HEK293 (cell line): ENCODE results near the gene EEF2.

Source experiments
- ATF2 ChIP-seq: fragments of 450-650 bp; formaldehyde crosslinking; IDR thresholded peaks from 2 replicates; pipeline ENCODE4 v1.5.1; 2016; ENCODE audit warnings: missing biosample characterization, missing genetic modification characterization, low read depth
- BCL6B ChIP-seq: fragments of 450-650 bp; formaldehyde crosslinking; IDR thresholded peaks from 2 replicates; pipeline ENCODE4 v1.5.1; 2017; ENCODE audit warnings: missing biosample characterization, missing genetic modification characterization
- GFI1B ChIP-seq: fragments of 450-650 bp; formaldehyde crosslinking; IDR thresholded peaks from 2 replicates; pipeline ENCODE4 v1.5.1; 2016; ENCODE audit warnings: missing biosample characterization, missing genetic modification characterization
- MEIS1 ChIP-seq: sonication (generic); formaldehyde crosslinking; IDR thresholded peaks from 2 replicates; pipeline ENCODE4 v1.8.1; 2022; ENCODE audit warnings: missing genetic modification reagents, mild to moderate bottlenecking, borderline replicate concordance
- OVOL3 ChIP-seq: fragments of 450-650 bp; formaldehyde crosslinking; IDR thresholded peaks from 2 replicates; pipeline ENCODE4 v1.5.1; 2016; ENCODE audit warnings: missing biosample characterization, missing genetic modification characterization
- SCRT1 ChIP-seq: fragments of 450-650 bp; formaldehyde crosslinking; IDR thresholded peaks from 2 replicates; pipeline ENCODE4 v1.5.1; 2016; ENCODE audit warnings: missing biosample characterization, missing genetic modification characterization, borderline replicate concordance
- SP7 ChIP-seq: fragments of 450-650 bp; formaldehyde crosslinking; IDR thresholded peaks from 2 replicates; pipeline ENCODE4 v1.5.1; 2016; ENCODE audit warnings: missing biosample characterization, missing genetic modification characterization
- ZFHX2 ChIP-seq: fragments of 450-650 bp; formaldehyde crosslinking; conservative IDR thresholded peaks from 2 replicates; pipeline ENCODE4 v1.5.1; 2016; ENCODE audit warnings: missing biosample characterization, missing genetic modification characterization
- ZFP3 ChIP-seq: fragments of 450-650 bp; formaldehyde crosslinking; IDR thresholded peaks from 2 replicates; pipeline ENCODE4 v1.5.1; 2016; ENCODE audit warnings: low read depth, missing biosample characterization, missing genetic modification characterization
- ZFP41 ChIP-seq: fragments of 450-650 bp; formaldehyde crosslinking; IDR thresholded peaks from 2 replicates; pipeline ENCODE4 v1.5.1; 2016; ENCODE audit warnings: missing biosample characterization, missing genetic modification characterization, borderline replicate concordance
- ZNF138 ChIP-seq: fragments of 450-650 bp; formaldehyde crosslinking; IDR thresholded peaks from 2 replicates; pipeline ENCODE4 v1.5.1; 2016; ENCODE audit warnings: missing biosample characterization, missing genetic modification characterization, borderline replicate concordance
- ZNF223 ChIP-seq: fragments of 450-650 bp; formaldehyde crosslinking; IDR thresholded peaks from 2 replicates; pipeline ENCODE4 v1.5.1; 2016; ENCODE audit warnings: missing biosample characterization, missing genetic modification characterization
- ZNF266 ChIP-seq: fragments of 450-650 bp; formaldehyde crosslinking; IDR thresholded peaks from 2 replicates; pipeline ENCODE4 v1.5.1; 2016; ENCODE audit warnings: missing biosample characterization, missing genetic modification characterization, low read depth
- ZNF292 ChIP-seq: fragments of 450-650 bp; formaldehyde crosslinking; IDR thresholded peaks from 2 replicates; pipeline ENCODE4 v1.5.1; 2016; ENCODE audit warnings: low read depth, missing biosample characterization, missing genetic modification characterization, borderline replicate concordance
- ZNF302 ChIP-seq: fragments of 450-650 bp; formaldehyde crosslinking; IDR thresholded peaks from 2 replicates; pipeline ENCODE4 v1.5.1; 2016; ENCODE audit warnings: missing biosample characterization, missing genetic modification characterization, low read depth
- ZNF350 ChIP-seq: fragments of 450-650 bp; formaldehyde crosslinking; IDR thresholded peaks from 2 replicates; pipeline ENCODE4 v1.5.0; 2017; ENCODE audit warnings: missing biosample characterization, mild to moderate bottlenecking, missing genetic modification characterization
- ZNF501 ChIP-seq: fragments of 450-650 bp; formaldehyde crosslinking; IDR thresholded peaks from 2 replicates; pipeline ENCODE4 v1.5.1; 2016; ENCODE audit warnings: missing biosample characterization, missing genetic modification characterization
- ZNF558 ChIP-seq: fragments of 450-650 bp; formaldehyde crosslinking; IDR thresholded peaks from 2 replicates; pipeline ENCODE4 v1.5.1; 2016; ENCODE audit warnings: missing biosample characterization, missing genetic modification characterization
- ZNF560 ChIP-seq: fragments of 450-650 bp; formaldehyde crosslinking; IDR thresholded peaks from 2 replicates; pipeline ENCODE4 v1.5.1; 2017; ENCODE audit warnings: missing biosample characterization, missing genetic modification characterization, borderline replicate concordance
- ZNF660 ChIP-seq: fragments of 450-650 bp; IDR thresholded peaks from 2 replicates; pipeline ENCODE4 v1.5.1; 2018; ENCODE audit warnings: missing biosample characterization, mild to moderate bottlenecking, missing genetic modification characterization
- ZNF664 ChIP-seq: fragments of 450-650 bp; formaldehyde crosslinking; IDR thresholded peaks from 2 replicates; pipeline ENCODE4 v1.5.1; 2016; ENCODE audit warnings: missing biosample characterization, missing genetic modification characterization
- ZNF785 ChIP-seq: fragments of 450-650 bp; formaldehyde crosslinking; IDR thresholded peaks from 2 replicates; pipeline ENCODE4 v1.5.1; 2016; ENCODE audit warnings: missing biosample characterization, missing genetic modification characterization
- TF ChIP-seq, protein P1 (sequence below): fragments of 450-650 bp; formaldehyde crosslinking; IDR thresholded peaks from 2 replicates; pipeline ENCODE4 v1.5.1; 2016; ENCODE audit warnings: missing biosample characterization, missing genetic modification characterization, borderline replicate concordance
- TF ChIP-seq, protein P2 (sequence below): fragments of 450-650 bp; formaldehyde crosslinking; IDR thresholded peaks from 2 replicates; pipeline ENCODE4 v1.5.1; 2017; ENCODE audit warnings: missing biosample characterization, missing genetic modification characterization
- TF ChIP-seq, protein P3 (sequence below): fragments of 450-650 bp; formaldehyde crosslinking; conservative IDR thresholded peaks from 2 replicates; pipeline ENCODE4 v1.5.1; 2016; ENCODE audit warnings: low read depth, missing biosample characterization, missing genetic modification characterization

Gene EEF2

GRCh38 chr19:3984908-3985642, at the start of gene EEF2 (continued):
- TF ChIP-seq, protein P1, sequence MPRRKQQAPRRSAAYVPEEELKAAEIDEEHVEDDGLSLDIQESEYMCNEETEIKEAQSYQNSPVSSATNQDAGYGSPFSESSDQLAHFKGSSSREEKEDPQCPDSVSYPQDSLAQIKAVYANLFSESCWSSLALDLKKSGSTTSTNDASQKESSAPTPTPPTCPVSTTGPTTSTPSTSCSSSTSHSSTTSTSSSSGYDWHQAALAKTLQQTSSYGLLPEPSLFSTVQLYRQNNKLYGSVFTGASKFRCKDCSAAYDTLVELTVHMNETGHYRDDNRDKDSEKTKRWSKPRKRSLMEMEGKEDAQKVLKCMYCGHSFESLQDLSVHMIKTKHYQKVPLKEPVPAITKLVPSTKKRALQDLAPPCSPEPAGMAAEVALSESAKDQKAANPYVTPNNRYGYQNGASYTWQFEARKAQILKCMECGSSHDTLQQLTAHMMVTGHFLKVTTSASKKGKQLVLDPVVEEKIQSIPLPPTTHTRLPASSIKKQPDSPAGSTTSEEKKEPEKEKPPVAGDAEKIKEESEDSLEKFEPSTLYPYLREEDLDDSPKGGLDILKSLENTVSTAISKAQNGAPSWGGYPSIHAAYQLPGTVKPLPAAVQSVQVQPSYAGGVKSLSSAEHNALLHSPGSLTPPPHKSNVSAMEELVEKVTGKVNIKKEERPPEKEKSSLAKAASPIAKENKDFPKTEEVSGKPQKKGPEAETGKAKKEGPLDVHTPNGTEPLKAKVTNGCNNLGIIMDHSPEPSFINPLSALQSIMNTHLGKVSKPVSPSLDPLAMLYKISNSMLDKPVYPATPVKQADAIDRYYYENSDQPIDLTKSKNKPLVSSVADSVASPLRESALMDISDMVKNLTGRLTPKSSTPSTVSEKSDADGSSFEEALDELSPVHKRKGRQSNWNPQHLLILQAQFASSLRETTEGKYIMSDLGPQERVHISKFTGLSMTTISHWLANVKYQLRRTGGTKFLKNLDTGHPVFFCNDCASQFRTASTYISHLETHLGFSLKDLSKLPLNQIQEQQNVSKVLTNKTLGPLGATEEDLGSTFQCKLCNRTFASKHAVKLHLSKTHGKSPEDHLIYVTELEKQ: no peak; the same call in 1 of the 2 replicates
- TF ChIP-seq SP7 (tag by site-specific recombination) (peak; percentile 88; the same call in 1 of the 2 replicates), ZFHX2 (tag by site-specific recombination) (peak; percentile 73), BCL6B (tag by site-specific recombination) (no peak), ZNF138 (tag by site-specific recombination) (no peak), SCRT1 (tag by site-specific recombination) (no peak), ZNF266 (tag by site-specific recombination) (0 out of 2 replicates have a peak, but pooled peaks have one; percentile 15), OVOL3 (tag by site-specific recombination) (no peak), ZNF664 (no peak), ZNF785 (peak; percentile 73), ZNF660 (tag by site-specific recombination) (peak; percentile 96; the same call in 1 of the 2 replicates), ZNF302 (tag by site-specific recombination) (no peak), ZFP41 (no peak), MEIS1 (CRISPR knock-in tag) (no peak), ZNF560 (tag by site-specific recombination) (no peak), ATF2 (tag by site-specific recombination) (peak; percentile 95), ZNF292 (tag by site-specific recombination) (no peak), ZNF558 (tag by site-specific recombination) (no peak), GFI1B (tag by site-specific recombination) (no peak), ZNF350 (tag by site-specific recombination) (no peak), ZNF223 (tag by site-specific recombination) (no peak), ZFP3 (no peak), ZNF501 (tag by site-specific recombination) (peak; percentile 71; the same call in 1 of the 2 replicates)
- TF ChIP-seq, protein P2, sequence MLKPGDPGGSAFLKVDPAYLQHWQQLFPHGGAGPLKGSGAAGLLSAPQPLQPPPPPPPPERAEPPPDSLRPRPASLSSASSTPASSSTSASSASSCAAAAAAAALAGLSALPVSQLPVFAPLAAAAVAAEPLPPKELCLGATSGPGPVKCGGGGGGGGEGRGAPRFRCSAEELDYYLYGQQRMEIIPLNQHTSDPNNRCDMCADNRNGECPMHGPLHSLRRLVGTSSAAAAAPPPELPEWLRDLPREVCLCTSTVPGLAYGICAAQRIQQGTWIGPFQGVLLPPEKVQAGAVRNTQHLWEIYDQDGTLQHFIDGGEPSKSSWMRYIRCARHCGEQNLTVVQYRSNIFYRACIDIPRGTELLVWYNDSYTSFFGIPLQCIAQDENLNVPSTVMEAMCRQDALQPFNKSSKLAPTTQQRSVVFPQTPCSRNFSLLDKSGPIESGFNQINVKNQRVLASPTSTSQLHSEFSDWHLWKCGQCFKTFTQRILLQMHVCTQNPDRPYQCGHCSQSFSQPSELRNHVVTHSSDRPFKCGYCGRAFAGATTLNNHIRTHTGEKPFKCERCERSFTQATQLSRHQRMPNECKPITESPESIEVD (tag by site-specific recombination): no peak
- TF ChIP-seq, protein P3, sequence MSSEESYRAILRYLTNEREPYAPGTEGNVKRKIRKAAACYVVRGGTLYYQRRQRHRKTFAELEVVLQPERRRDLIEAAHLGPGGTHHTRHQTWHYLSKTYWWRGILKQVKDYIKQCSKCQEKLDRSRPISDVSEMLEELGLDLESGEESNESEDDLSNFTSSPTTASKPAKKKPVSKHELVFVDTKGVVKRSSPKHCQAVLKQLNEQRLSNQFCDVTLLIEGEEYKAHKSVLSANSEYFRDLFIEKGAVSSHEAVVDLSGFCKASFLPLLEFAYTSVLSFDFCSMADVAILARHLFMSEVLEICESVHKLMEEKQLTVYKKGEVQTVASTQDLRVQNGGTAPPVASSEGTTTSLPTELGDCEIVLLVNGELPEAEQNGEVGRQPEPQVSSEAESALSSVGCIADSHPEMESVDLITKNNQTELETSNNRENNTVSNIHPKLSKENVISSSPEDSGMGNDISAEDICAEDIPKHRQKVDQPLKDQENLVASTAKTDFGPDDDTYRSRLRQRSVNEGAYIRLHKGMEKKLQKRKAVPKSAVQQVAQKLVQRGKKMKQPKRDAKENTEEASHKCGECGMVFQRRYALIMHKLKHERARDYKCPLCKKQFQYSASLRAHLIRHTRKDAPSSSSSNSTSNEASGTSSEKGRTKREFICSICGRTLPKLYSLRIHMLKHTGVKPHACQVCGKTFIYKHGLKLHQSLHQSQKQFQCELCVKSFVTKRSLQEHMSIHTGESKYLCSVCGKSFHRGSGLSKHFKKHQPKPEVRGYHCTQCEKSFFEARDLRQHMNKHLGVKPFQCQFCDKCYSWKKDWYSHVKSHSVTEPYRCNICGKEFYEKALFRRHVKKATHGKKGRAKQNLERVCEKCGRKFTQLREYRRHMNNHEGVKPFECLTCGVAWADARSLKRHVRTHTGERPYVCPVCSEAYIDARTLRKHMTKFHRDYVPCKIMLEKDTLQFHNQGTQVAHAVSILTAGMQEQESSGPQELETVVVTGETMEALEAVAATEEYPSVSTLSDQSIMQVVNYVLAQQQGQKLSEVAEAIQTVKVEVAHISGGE (tag by site-specific recombination): no peak; the same call in 1 of the 2 replicates
